Measurements from ENCODE around the gene SERPINC1.
"Not testable (repeated sequence)": the region's sequence is repeated elsewhere in the genome, so short reads cannot be mapped to it uniquely, and the experiment has no call there.

The SERPINC1 gene

GRCh38 chr1:173917149-173917548 is at the start of gene SERPINC1:
SERPINC1 (minus strand) TSS chr1:173917327; CDS start chr1:173917259, 68 bp downstream.
- DNase-seq, result no peak

- not testable (repeated sequence) for DNase-seq
Measured at GRCh38 chr1:173965896-173966295, 48.8 kb upstream of the SERPINC1 start.

GRCh38 chr1:173963477-173963876 is 46.4 kb upstream of the SERPINC1 start:
- no peak for DNase-seq

- DNase-seq, result no peak
Measured at GRCh38 chr1:173960625-173961024, 43.5 kb upstream of the SERPINC1 start.

GRCh38 chr1:173954179-173954578 is 37.1 kb upstream of the SERPINC1 start:
- DNase-seq, result no peak

- no peak for DNase-seq
Measured at GRCh38 chr1:173948594-173948993, 31.5 kb upstream of the SERPINC1 start.

GRCh38 chr1:173946380-173946921 is 29.3 kb upstream of the SERPINC1 start:
- no peak for DNase-seq

- no peak for DNase-seq
Measured at GRCh38 chr1:173937062-173937461, 19.9 kb upstream of the SERPINC1 start.

GRCh38 chr1:173934440-173934839 is 17.3 kb upstream of the SERPINC1 start:
- no peak for DNase-seq

- not testable (repeated sequence) for DNase-seq
Measured at GRCh38 chr1:173930541-173930940, 13.4 kb upstream of the SERPINC1 start.

GRCh38 chr1:173925306-173926242 is 8.4 kb upstream of the SERPINC1 start:
- no peak for DNase-seq

- DNase-seq, result no peak
Measured at GRCh38 chr1:173920861-173921260, 3.7 kb upstream of the SERPINC1 start.

GRCh38 chr1:173917635-173918493 is 737 bp upstream of the SERPINC1 start:
- DNase-seq, result no peak

- no peak for DNase-seq
Measured at GRCh38 chr1:173916667-173917066, 460 bp downstream of the SERPINC1 start.

- DNase-seq, result no peak
Measured at GRCh38 chr1:173915596-173915995, 1.5 kb downstream of the SERPINC1 start.

GRCh38 chr1:173914366-173914871 is 2.7 kb downstream of the SERPINC1 start:
- DNase-seq, result peak; percentile 20

- no peak for DNase-seq
Measured at GRCh38 chr1:173913111-173913510, 4.0 kb downstream of the SERPINC1 start.

GRCh38 chr1:173903827-173904531 is 13.1 kb downstream of the SERPINC1 start:
- DNase-seq, result no peak

GRCh38 chr1:173900992-173901391 is 16.1 kb downstream of the SERPINC1 start:
- DNase-seq, result no peak

GRCh38 chr1:173900427-173900826 is 16.7 kb downstream of the SERPINC1 start:
- DNase-seq, result no peak

- no peak for DNase-seq
Measured at GRCh38 chr1:173894189-173894588, 22.9 kb downstream of the SERPINC1 start.

- DNase-seq, result no peak
Measured at GRCh38 chr1:173893611-173894010, 23.5 kb downstream of the SERPINC1 start.

Data from CD4-positive, alpha-beta T cell treated with Interleukin-15 for 1 hour (primary cell).